Thoracic aorta (tissue), 2 donors: ENCODE results near the gene VSIG4. TPM values are rescaled to one million over a fixed set of nuclear protein-coding genes. Genes with fewer than 3 reads are reported as not detected.
A peak's percentile ranks its signal among the peaks of the same experiment; 100 is the strongest.

Source experiments
- ATAC-seq: fragments of 150-250 bp; one replicate; pipeline ENCODE4 v1.8.0; 2017; ENCODE audit warnings: low read depth; ENCODE audit not compliant: insufficient number of reproducible peaks, low FRiP score
- DNase-seq: peaks from one replicate; pipeline ENCODE4 v3.0.0-alpha.2; 2020; ENCODE audit warnings: low spot score
- H3K27ac ChIP-seq, 2 donors: fragments of 200-600 bp; sonication (generic); 1 replicate in 1 of 2; 2 replicates in 1 of 2; pipeline ENCODE4 v1.5.1; 2016; ENCODE audit warnings: mild to moderate bottlenecking in 2 of 2, moderate library complexity in 2 of 2
- H3K27me3 ChIP-seq: fragments of 200-600 bp; sonication (generic); replicated peaks from 2 replicates; pipeline ENCODE4 v1.6.0; 2016; ENCODE audit warnings: mild to moderate bottlenecking; ENCODE audit not compliant: insufficient read depth
- H3K36me3 ChIP-seq: fragments of 200-600 bp; sonication (generic); one replicate; pipeline ENCODE4 v1.5.1; 2016
- H3K4me1 ChIP-seq, 2 donors: fragments of 200-600 bp; sonication (generic); 1 replicate in 1 of 2; 2 replicates in 1 of 2; pipeline versions ENCODE4 v1.5.1 to v1.6.0; 2016; ENCODE audit warnings: low read depth in 2 of 2, mild to moderate bottlenecking in 1 of 2; ENCODE audit not compliant: control insufficient read depth in 1 of 2
- H3K4me3 ChIP-seq: fragments of 200-600 bp; sonication (generic); 2 replicates; pipeline ENCODE4 v1.5.1; 2016; ENCODE audit warnings: mild to moderate bottlenecking
- H3K9me3 ChIP-seq: fragments of 200-600 bp; sonication (generic); 2 replicates; pipeline ENCODE4 v1.5.1; 2016
- total RNA-seq, 2 donors: library from RNA; depleted of rRNA; stranded (reverse); fragments of >200 nt; gene quantifications; one replicate each; pipeline versions ENCODE4 v1.1.0 to v1.2.3, GENCODE V29; 2016
- TF ChIP-seq, protein P1 (sequence below): fragments of 200-600 bp; sonication (generic); IDR thresholded peaks from one replicate; pipeline ENCODE4 v1.5.1; 2019; ENCODE audit warnings: antibody characterized with exemption

The VSIG4 gene
- total RNA-seq, 2 donors from 2014 or later: 154 to 311 TPM

DNA sequence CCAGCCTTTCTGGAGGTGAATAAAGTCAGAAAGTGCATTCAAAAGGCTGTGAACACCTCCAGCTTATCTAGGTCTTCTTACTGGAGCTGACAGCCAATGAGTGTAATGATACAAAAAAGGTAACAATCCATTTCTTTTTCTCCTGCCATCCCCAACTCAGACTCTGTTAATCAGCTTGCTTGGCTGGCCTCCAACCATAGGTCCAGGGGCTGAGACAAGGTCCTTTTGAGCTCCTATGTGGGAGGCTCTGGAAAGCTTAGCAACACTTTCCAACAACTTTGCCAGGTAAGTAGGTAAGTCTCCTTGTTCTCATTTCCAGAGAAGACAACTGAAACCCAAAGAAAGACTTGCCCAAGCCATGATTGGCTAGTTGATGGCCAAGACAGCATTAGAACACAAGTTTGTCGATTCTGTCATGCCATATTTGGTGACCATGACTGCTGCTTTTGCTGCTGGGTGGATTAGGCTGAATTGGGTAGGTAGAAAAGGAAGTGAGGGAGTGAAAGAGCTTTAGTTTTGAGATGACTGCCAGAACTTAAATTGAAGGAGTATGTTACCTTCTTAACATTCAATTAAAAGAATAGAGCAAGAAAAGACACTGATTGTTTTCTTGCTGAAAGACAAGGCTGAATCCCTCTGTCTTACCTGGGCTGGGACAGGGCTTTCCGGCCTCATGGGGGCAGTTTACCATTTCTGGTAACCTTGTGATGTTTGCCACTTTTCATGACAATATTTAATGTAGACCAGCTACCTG lies 22.8 kb downstream of the VSIG4 start:
- ATAC-seq (no peak), DNase-seq (no peak)
- H3K27me3 ChIP-seq: no peaks in the 10 kb centered on the region
- TF ChIP-seq, protein P1, sequence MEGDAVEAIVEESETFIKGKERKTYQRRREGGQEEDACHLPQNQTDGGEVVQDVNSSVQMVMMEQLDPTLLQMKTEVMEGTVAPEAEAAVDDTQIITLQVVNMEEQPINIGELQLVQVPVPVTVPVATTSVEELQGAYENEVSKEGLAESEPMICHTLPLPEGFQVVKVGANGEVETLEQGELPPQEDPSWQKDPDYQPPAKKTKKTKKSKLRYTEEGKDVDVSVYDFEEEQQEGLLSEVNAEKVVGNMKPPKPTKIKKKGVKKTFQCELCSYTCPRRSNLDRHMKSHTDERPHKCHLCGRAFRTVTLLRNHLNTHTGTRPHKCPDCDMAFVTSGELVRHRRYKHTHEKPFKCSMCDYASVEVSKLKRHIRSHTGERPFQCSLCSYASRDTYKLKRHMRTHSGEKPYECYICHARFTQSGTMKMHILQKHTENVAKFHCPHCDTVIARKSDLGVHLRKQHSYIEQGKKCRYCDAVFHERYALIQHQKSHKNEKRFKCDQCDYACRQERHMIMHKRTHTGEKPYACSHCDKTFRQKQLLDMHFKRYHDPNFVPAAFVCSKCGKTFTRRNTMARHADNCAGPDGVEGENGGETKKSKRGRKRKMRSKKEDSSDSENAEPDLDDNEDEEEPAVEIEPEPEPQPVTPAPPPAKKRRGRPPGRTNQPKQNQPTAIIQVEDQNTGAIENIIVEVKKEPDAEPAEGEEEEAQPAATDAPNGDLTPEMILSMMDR: no peak
- H3K4me1 ChIP-seq: no peaks in the 10 kb centered on the region
- no peak overlapping the region for H3K27ac ChIP-seq
- H3K4me3 ChIP-seq: no peak overlapping the region
- no peaks in the 10 kb centered on the region for H3K36me3 ChIP-seq
- H3K9me3 ChIP-seq: no peaks in the 10 kb centered on the region

DNA sequence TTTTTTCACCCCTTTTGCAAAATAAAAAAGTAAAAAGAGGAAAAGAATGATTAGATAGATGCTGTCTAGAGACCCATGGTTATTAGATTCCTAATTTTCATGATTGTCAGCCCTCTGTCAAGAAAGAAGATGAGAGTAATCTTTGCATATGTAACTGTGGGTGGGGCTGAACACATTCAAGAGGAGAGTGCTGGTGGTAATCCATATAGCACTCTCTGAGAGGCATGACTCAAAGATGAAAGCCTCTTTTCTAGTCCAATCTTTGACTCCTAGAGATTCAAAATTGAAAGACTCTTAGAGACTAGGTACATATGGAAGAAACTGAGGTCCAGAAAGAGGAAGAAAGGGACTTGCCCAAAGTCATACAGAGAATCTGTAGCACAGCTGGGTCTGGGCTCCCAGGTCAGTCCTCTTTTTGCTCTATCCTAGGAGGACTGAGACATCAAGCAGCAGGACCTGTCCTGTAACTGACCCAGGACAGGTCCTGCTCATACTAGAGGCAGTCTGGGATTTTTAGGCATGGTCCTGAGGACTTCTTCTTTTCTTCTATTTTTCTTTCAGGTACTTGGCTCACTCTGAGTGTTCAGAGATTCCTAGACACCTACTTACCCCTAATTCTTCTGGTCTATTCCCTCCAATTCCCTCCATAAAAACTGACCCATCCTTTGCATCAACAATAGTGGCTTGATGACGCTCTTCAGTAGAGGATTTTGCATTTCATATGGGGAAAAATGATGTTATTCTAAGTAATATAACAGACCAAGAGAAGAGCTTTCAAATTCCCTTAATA lies 23.8 kb downstream of the VSIG4 start:
- Histone ChIP-seq H3K27me3 (no peaks in the 10 kb centered on the region), H3K36me3 (no peaks in the 10 kb centered on the region), H3K4me1 (no peaks in the 10 kb centered on the region), H3K27ac (no peak overlapping the region), H3K9me3 (no peaks in the 10 kb centered on the region), H3K4me3 (peak overlapping the region; percentile 28)
- TF ChIP-seq, protein P1: no peak
- no peak for DNase-seq
- no peak for ATAC-seq

DNA sequence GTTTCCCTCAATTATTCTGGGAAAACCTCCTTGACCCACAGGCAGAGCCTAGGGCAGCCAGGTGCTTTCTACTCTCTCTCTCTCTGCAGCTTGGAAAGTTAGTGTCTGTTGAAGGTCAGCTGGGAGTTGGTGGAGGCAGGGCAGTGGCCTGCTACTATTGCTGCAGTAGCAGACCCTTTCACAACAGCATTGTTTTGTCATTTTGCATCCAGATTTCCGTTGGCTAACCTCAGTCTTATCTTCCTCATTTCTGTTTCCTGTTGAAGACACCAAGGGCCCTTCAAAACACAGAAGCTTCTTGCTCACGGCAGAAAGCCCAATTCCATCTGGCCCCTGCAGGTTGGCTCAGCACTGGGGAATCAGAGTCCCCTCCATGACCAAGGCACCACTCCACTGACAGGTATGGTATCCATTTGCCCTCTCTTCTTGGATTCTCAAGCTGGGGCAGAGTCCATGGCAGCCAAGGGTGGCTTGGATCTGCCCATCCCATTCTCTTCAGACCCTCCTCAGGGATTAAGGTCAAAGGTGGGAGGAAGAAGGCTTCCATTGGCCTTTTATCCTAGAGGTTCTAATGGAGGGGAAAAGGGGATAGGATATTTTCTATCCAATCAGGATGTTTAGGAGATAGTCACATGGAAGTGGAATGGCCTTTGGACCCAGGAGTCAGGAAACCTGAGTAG lies 24.6 kb downstream of the VSIG4 start:
- no peaks in the 10 kb centered on the region for H3K27me3 ChIP-seq
- H3K4me1 ChIP-seq: no peaks in the 10 kb centered on the region
- no peaks in the 10 kb centered on the region for H3K36me3 ChIP-seq
- no peaks in the 10 kb centered on the region for H3K9me3 ChIP-seq
- peak overlapping the region; percentile 28 for H3K4me3 ChIP-seq
- no peak overlapping the region for H3K27ac ChIP-seq
- TF ChIP-seq, protein P1: no peak
- DNase-seq: no peak
- no peak for ATAC-seq

DNA sequence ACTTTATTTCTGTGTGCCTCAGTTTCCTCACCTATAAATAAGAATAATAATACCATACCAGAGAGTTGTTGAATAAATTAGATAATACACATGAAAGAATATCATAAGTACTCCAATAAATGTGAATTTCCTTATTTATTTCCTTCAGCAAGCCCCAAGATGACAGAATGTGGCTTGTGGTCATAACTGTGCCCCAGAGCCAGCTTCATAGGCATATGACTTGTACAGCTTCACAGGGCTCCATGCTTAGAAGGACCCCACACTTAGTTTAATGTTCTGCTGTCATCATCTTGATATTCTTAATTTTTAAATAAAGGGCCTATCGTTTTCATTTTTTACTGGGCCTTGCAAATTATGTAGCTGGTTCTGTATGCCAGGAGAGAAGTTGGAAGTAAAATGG lies 25.3 kb downstream of the VSIG4 start:
- DNase-seq (no peak), ATAC-seq (no peak)
- Histone ChIP-seq H3K27ac (no peak overlapping the region), H3K4me3 (no peak overlapping the region), H3K4me1 (no peaks in the 10 kb centered on the region), H3K27me3 (no peaks in the 10 kb centered on the region), H3K9me3 (no peaks in the 10 kb centered on the region), H3K36me3 (no peaks in the 10 kb centered on the region)
- TF ChIP-seq, protein P1: no peak

DNA sequence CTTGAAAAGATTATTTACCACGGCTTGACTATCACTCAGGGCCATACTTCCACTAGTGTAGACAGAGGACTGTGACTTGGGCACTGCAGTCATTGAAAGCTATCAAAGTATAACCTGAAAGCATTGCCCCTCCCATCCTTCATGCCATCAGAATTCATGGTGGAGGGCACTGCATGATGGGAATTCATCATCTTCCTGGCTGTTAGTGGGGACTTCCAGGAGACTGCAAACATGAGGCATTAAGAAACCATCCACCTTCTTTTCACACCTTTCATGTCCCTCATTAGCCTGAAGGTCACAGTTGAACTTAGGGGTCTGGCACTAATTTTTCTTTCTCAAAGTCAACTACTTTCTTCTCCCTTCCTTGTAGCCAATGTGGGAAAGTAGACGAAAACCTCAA lies 25.8 kb downstream of the VSIG4 start:
- Histone ChIP-seq H3K4me3 (no peak overlapping the region), H3K4me1 (no peaks in the 10 kb centered on the region), H3K27me3 (no peaks in the 10 kb centered on the region), H3K27ac (no peak overlapping the region), H3K9me3 (no peaks in the 10 kb centered on the region), H3K36me3 (no peaks in the 10 kb centered on the region)
- no peak for ATAC-seq
- no peak for DNase-seq
- TF ChIP-seq, protein P1: no peak
